ENCODE data around the gene AGAP1. TPM values are rescaled to one million over a fixed set of nuclear protein-coding genes. Genes with fewer than 3 reads are reported as not detected.

Gene AGAP1
- total RNA-seq, 4 donors from 2014 or later = 13.7 to 18.5 (median 17.1) TPM

- TF ChIP-seq POLR2A (IDR thresholded peaks at IDR 0.05) (no peak), CTCF (IDR thresholded peaks at IDR 0.05) (no peak)
- H3K4me3 ChIP-seq (ENCODE audit: low read depth, poor library complexity, severe bottlenecking) = no peak overlapping the region
- intact Hi-C loops (cut with DNase I; ENCODE audit: low total_unique reads) = no loop called here
- 89 to 93% methylated on average over 4 of the region's 4 CpGs for WGBS, 2 donors
- no peak for DNase-seq (ENCODE audit: low spot score in 2 of 2)
Measured at GRCh38 chr2:235983016-235983415, 489.2 kb downstream of the AGAP1 start.

- intact Hi-C loops (cut with DNase I; ENCODE audit: low total_unique reads) = no loop called here
- 92 to 95% methylated on average over 6 of the region's 6 CpGs for WGBS, 2 donors
- no peak for DNase-seq (ENCODE audit: low spot score in 2 of 2)
- H3K4me3 ChIP-seq (ENCODE audit: low read depth, poor library complexity, severe bottlenecking) = no peak overlapping the region
- no peak for TF ChIP-seq POLR2A (IDR thresholded peaks at IDR 0.05)
- TF ChIP-seq CTCF (IDR thresholded peaks at IDR 0.05) = no peak
Measured at GRCh38 chr2:235984552-235984951, 490.7 kb downstream of the AGAP1 start.

GRCh38 chr2:235986361-235986760 lies 492.5 kb downstream of the AGAP1 start:
- TF ChIP-seq POLR2A (IDR thresholded peaks at IDR 0.05) = no peak
- no peak for TF ChIP-seq CTCF (IDR thresholded peaks at IDR 0.05)
- intact Hi-C loops (cut with DNase I; ENCODE audit: low total_unique reads) = no loop called here
- 38 to 51% methylated on average over 1 of the region's 1 CpG for WGBS, 2 donors
- DNase-seq (ENCODE audit: low spot score in 2 of 2) = no peak
- H3K4me3 ChIP-seq (ENCODE audit: low read depth, poor library complexity, severe bottlenecking) = no peak overlapping the region

GRCh38 chr2:235988271-235989015 lies 494.6 kb downstream of the AGAP1 start:
- intact Hi-C loops (cut with DNase I; ENCODE audit: low total_unique reads) = no loop called here
- H3K4me3 ChIP-seq (ENCODE audit: low read depth, poor library complexity, severe bottlenecking) = no peak overlapping the region
- DNase-seq (ENCODE audit: low spot score in 2 of 2) = peak in 1 of 2 donors; percentile 37
- no peak for TF ChIP-seq CTCF (IDR thresholded peaks at IDR 0.05)
- TF ChIP-seq POLR2A (IDR thresholded peaks at IDR 0.05) = no peak
- WGBS, 2 donors = 92 to 95% methylated on average over 21 of the region's 21 CpGs

- DNase-seq (ENCODE audit: low spot score in 2 of 2) = peak in 1 of 2 donors; percentile 78
- 94% methylated on average over 10 of the region's 10 CpGs for WGBS, 2 donors
- no peak overlapping the region for H3K4me3 ChIP-seq (ENCODE audit: low read depth, poor library complexity, severe bottlenecking)
- intact Hi-C loops (cut with DNase I; ENCODE audit: low total_unique reads) = no loop called here
- no peak for TF ChIP-seq POLR2A (IDR thresholded peaks at IDR 0.05)
- TF ChIP-seq CTCF (IDR thresholded peaks at IDR 0.05) = no peak
Measured at GRCh38 chr2:235989591-235989990, 495.7 kb downstream of the AGAP1 start.

GRCh38 chr2:235990344-235990743 lies 496.5 kb downstream of the AGAP1 start:
- intact Hi-C loops (cut with DNase I; ENCODE audit: low total_unique reads) = no loop called here
- peak in 1 of 2 donors; percentile 84 for DNase-seq (ENCODE audit: low spot score in 2 of 2)
- TF ChIP-seq CTCF (IDR thresholded peaks at IDR 0.05) = no peak
- no peak for TF ChIP-seq POLR2A (IDR thresholded peaks at IDR 0.05)
- no peak overlapping the region for H3K4me3 ChIP-seq (ENCODE audit: low read depth, poor library complexity, severe bottlenecking)
- WGBS, 2 donors = 62 to 64% methylated on average over 3 of the region's 3 CpGs
